Thyroid gland (tissue), 4 donors: ENCODE measurements around the gene SLAIN2. TPM values are rescaled to one million over a fixed set of nuclear protein-coding genes. Genes with fewer than 3 reads are reported as not detected.

Experiments used
- DNase-seq, 2 donors: peaks; one replicate each; pipeline ENCODE4 v3.0.0-alpha.2; 2019
- H3K27ac ChIP-seq, 3 donors: fragments of 200-600 bp; sonication (generic); 1 replicate in 2 of 3; 2 replicates in 1 of 3; pipeline ENCODE4 v1.5.1; 2016 to 2019; ENCODE audit warnings: mild to moderate bottlenecking in 1 of 3, moderate library complexity in 1 of 3
- H3K27me3 ChIP-seq: fragments of 200-600 bp; sonication (generic); one replicate; pipeline ENCODE4 v1.5.1; 2019
- H3K36me3 ChIP-seq, 2 donors: fragments of 200-600 bp; sonication (generic); one replicate each; pipeline ENCODE4 v1.5.1; 2016 to 2019
- H3K4me1 ChIP-seq, 2 donors: fragments of 200-600 bp; sonication (generic); one replicate each; pipeline ENCODE4 v1.5.1; 2017 to 2019
- H3K4me3 ChIP-seq, 3 donors: fragments of 200-600 bp; sonication (generic); replicated peaks in 1 of 3; 1 replicate in 2 of 3; 2 replicates in 1 of 3; pipeline ENCODE4 v1.5.1; 2016; ENCODE audit warnings: mild to moderate bottlenecking in 1 of 3
- H3K9me3 ChIP-seq: fragments of 200-600 bp; sonication (generic); one replicate; pipeline ENCODE4 v1.5.1; 2017
- CTCF ChIP-seq, 6 experiments: fragments of 200-600 bp in 3 of 6; fragments of 450-650 bp in 3 of 6; sonication (generic) in 3 of 6; IDR thresholded peaks; one replicate each; pipeline ENCODE4 v1.5.1; 2016 to 2019; ENCODE audit warnings: antibody characterized with exemption in 6 of 6, mild to moderate bottlenecking in 2 of 6, inconsistent platforms in 1 of 6, moderate library complexity in 1 of 6
- POLR2A ChIP-seq, 2 donors: fragments of 450-650 bp; IDR thresholded peaks; one replicate each; pipeline ENCODE4 v1.6.1; 2017; ENCODE audit warnings: antibody characterized with exemption in 2 of 2, mild to moderate bottlenecking in 2 of 2, moderate library complexity in 1 of 2
- WGBS, 2 donors: methylation state at CpG; one replicate each; pipeline ENCODE4 v1.1.5; 2017; 5-methylcytosine and 5-hydroxymethylcytosine counted together
- intact Hi-C: fragments of 100-400 bp; cut with DNase I; formaldehyde crosslinking; loops from one replicate; pipeline ENCODE4 v1.15.1; 2023
- total RNA-seq, 4 donors: library from RNA; depleted of rRNA; stranded (reverse); fragments of >200 nt; gene quantifications; one replicate each; pipeline ENCODE4 v1.2.3, GENCODE V29; 2016

SLAIN2 gene
- total RNA-seq, 4 donors from 2014 or later: 40.8 to 191 (median 82.5) TPM

- H3K4me3 ChIP-seq: no peak overlapping the region
- no peaks in the 10 kb centered on the region for H3K36me3 ChIP-seq
- no peaks in the 10 kb centered on the region for H3K9me3 ChIP-seq
- intact Hi-C loops: no loop called here
- no peak for DNase-seq
- no peak for TF ChIP-seq POLR2A (IDR thresholded peaks at IDR 0.05)
- H3K27me3 ChIP-seq: no peaks in the 10 kb centered on the region
- H3K27ac ChIP-seq: no peak overlapping the region
- peaks cover 28 to 50% of the 10 kb centered on the region in 2 donors for H3K4me1 ChIP-seq
Observed at GRCh38 chr4:48346594-48346993, 5.3 kb downstream of the SLAIN2 start.

- intact Hi-C loops: no loop called here
Observed at GRCh38 chr4:48347282-48347921, 6.1 kb downstream of the SLAIN2 start.

GRCh38 chr4:48350871-48351270, 9.5 kb downstream of the SLAIN2 start:
- Histone ChIP-seq H3K4me1 (peaks cover 13 to 25% of the 10 kb centered on the region in 2 donors), H3K36me3 (no peaks in the 10 kb centered on the region), H3K27ac (no peak overlapping the region), H3K4me3 (no peak overlapping the region), H3K9me3 (no peaks in the 10 kb centered on the region), H3K27me3 (no peaks in the 10 kb centered on the region)
- WGBS, 2 donors: 97% methylated on average over 1 of the region's 1 CpG
- TF ChIP-seq POLR2A (IDR thresholded peaks at IDR 0.05) (no peak), CTCF (IDR thresholded peaks at IDR 0.05) (no peak)
- no peak for DNase-seq
- intact Hi-C loops: no loop called here

More at GRCh38 chr4:48347282-48347921, 6.1 kb downstream of the SLAIN2 start:
- DNase-seq: no peak
- Histone ChIP-seq H3K4me3 (no peak overlapping the region), H3K36me3 (no peaks in the 10 kb centered on the region), H3K27me3 (no peaks in the 10 kb centered on the region), H3K4me1 (peaks cover 28 to 51% of the 10 kb centered on the region in 2 donors), H3K27ac (no peak overlapping the region), H3K9me3 (no peaks in the 10 kb centered on the region)
- no peak for TF ChIP-seq POLR2A (IDR thresholded peaks at IDR 0.05)
- no peak for TF ChIP-seq CTCF (IDR thresholded peaks at IDR 0.05)
- 95 to 97% methylated on average over 7 of the region's 7 CpGs for WGBS, 2 donors

GRCh38 chr4:48352793-48353192, 11.5 kb downstream of the SLAIN2 start:
- Histone ChIP-seq H3K36me3 (no peaks in the 10 kb centered on the region), H3K4me3 (no peak overlapping the region), H3K4me1 (peaks cover 0 to 17% of the 10 kb centered on the region in 2 donors), H3K27ac (no peak overlapping the region), H3K9me3 (no peaks in the 10 kb centered on the region), H3K27me3 (no peaks in the 10 kb centered on the region)
- intact Hi-C loops: no loop called here
- no peak for DNase-seq
- 96 to 99% methylated on average over 4 of the region's 4 CpGs for WGBS, 2 donors
- TF ChIP-seq CTCF (IDR thresholded peaks at IDR 0.05): no peak
- no peak for TF ChIP-seq POLR2A (IDR thresholded peaks at IDR 0.05)

GRCh38 chr4:48356355-48356754, 15.0 kb downstream of the SLAIN2 start:
- Histone ChIP-seq H3K27me3 (no peaks in the 10 kb centered on the region), H3K9me3 (no peaks in the 10 kb centered on the region), H3K4me1 (peaks cover 0 to 23% of the 10 kb centered on the region in 2 donors), H3K27ac (no peak overlapping the region), H3K36me3 (no peaks in the 10 kb centered on the region), H3K4me3 (no peak overlapping the region)
- WGBS, 2 donors: 79 to 89% methylated on average over 1 of the region's 1 CpG
- intact Hi-C loops: no loop called here
- no peak for DNase-seq
- TF ChIP-seq POLR2A (IDR thresholded peaks at IDR 0.05): no peak
- TF ChIP-seq CTCF (IDR thresholded peaks at IDR 0.05): no peak
